ENCODE data around the gene CDC42SE2.

CDC42SE2 gene

GRCh38 chr5:131302506-131302905 lies 38.7 kb downstream of the CDC42SE2 start:
- peaks cover 77% of the 10 kb centered on the region for H3K79me2 ChIP-seq (ENCODE audit: insufficient read depth, low read length)
- TF ChIP-seq EZH2phosphoT487 (IDR thresholded peaks at IDR 0.05; ENCODE audit: borderline replicate concordance) (no peak), CTCF (conservative IDR thresholded peaks at IDR 0.05; ENCODE audit: low read length) (no peak)
- no peak overlapping the region for H2AFZ ChIP-seq (ENCODE audit: low read length)
- no peaks in the 10 kb centered on the region for H3K36me3 ChIP-seq (ENCODE audit: insufficient read depth, low read length)
- H4K20me1 ChIP-seq (ENCODE audit: insufficient read depth, low read length, poor library complexity, severe bottlenecking) = peaks cover 37% of the 10 kb centered on the region
- no peak overlapping the region for H3K9ac ChIP-seq (ENCODE audit: low read depth, low read length, poor library complexity, severe bottlenecking)
- H3K27me3 ChIP-seq (ENCODE audit: insufficient read depth, low read length, poor library complexity, severe bottlenecking) = no peaks in the 10 kb centered on the region
- H3K9me3 ChIP-seq (ENCODE audit: insufficient read depth, low read depth, low read length) = no peaks in the 10 kb centered on the region
- H3F3A ChIP-seq (ENCODE audit: low read depth) = no peaks in the 10 kb centered on the region
- no peak overlapping the region for H3K4me2 ChIP-seq (ENCODE audit: low read depth, low read length, poor library complexity, severe bottlenecking)
- no peak overlapping the region for H3K4me3 ChIP-seq (ENCODE audit: low read length, poor library complexity, severe bottlenecking)
- H3K4me1 ChIP-seq (ENCODE audit: insufficient read depth, low read length, poor library complexity, severe bottlenecking) = no peaks in the 10 kb centered on the region
- no peaks in the 10 kb centered on the region for H3K9me2 ChIP-seq (replicated peaks; ENCODE audit: low read depth, low read length)

GRCh38 chr5:131303537-131303936 lies 39.7 kb downstream of the CDC42SE2 start:
- peaks cover 68% of the 10 kb centered on the region for H3K79me2 ChIP-seq (ENCODE audit: insufficient read depth, low read length)
- no peak overlapping the region for H3K9ac ChIP-seq (ENCODE audit: low read depth, low read length, poor library complexity, severe bottlenecking)
- no peaks in the 10 kb centered on the region for H3K4me1 ChIP-seq (ENCODE audit: insufficient read depth, low read length, poor library complexity, severe bottlenecking)
- no peaks in the 10 kb centered on the region for H3K9me2 ChIP-seq (replicated peaks; ENCODE audit: low read depth, low read length)
- no peak overlapping the region for H3K4me2 ChIP-seq (ENCODE audit: low read depth, low read length, poor library complexity, severe bottlenecking)
- no peaks in the 10 kb centered on the region for H3K27me3 ChIP-seq (ENCODE audit: insufficient read depth, low read length, poor library complexity, severe bottlenecking)
- H3F3A ChIP-seq (ENCODE audit: low read depth) = no peaks in the 10 kb centered on the region
- H3K4me3 ChIP-seq (ENCODE audit: low read length, poor library complexity, severe bottlenecking) = no peak overlapping the region
- TF ChIP-seq CTCF (conservative IDR thresholded peaks at IDR 0.05; ENCODE audit: low read length) (no peak), EZH2phosphoT487 (IDR thresholded peaks at IDR 0.05; ENCODE audit: borderline replicate concordance) (no peak)
- no peak overlapping the region for H2AFZ ChIP-seq (ENCODE audit: low read length)
- peaks cover 37% of the 10 kb centered on the region for H4K20me1 ChIP-seq (ENCODE audit: insufficient read depth, low read length, poor library complexity, severe bottlenecking)
- H3K9me3 ChIP-seq (ENCODE audit: insufficient read depth, low read depth, low read length) = no peaks in the 10 kb centered on the region
- no peaks in the 10 kb centered on the region for H3K36me3 ChIP-seq (ENCODE audit: insufficient read depth, low read length)

GRCh38 chr5:131304414-131304813 lies 40.6 kb downstream of the CDC42SE2 start:
- Histone ChIP-seq H3F3A (ENCODE audit: low read depth) (no peaks in the 10 kb centered on the region), H3K9me2 (replicated peaks; ENCODE audit: low read depth, low read length) (no peaks in the 10 kb centered on the region), H4K20me1 (ENCODE audit: insufficient read depth, low read length, poor library complexity, severe bottlenecking) (peaks cover 31% of the 10 kb centered on the region), H3K9ac (ENCODE audit: low read depth, low read length, poor library complexity, severe bottlenecking) (no peak overlapping the region), H3K27me3 (ENCODE audit: insufficient read depth, low read length, poor library complexity, severe bottlenecking) (no peaks in the 10 kb centered on the region), H3K4me1 (ENCODE audit: insufficient read depth, low read length, poor library complexity, severe bottlenecking) (no peaks in the 10 kb centered on the region), H3K36me3 (ENCODE audit: insufficient read depth, low read length) (no peaks in the 10 kb centered on the region), H2AFZ (ENCODE audit: low read length) (no peak overlapping the region), H3K9me3 (ENCODE audit: insufficient read depth, low read depth, low read length) (no peaks in the 10 kb centered on the region), H3K79me2 (ENCODE audit: insufficient read depth, low read length) (peaks cover 60% of the 10 kb centered on the region), H3K4me3 (ENCODE audit: low read length, poor library complexity, severe bottlenecking) (no peak overlapping the region), H3K4me2 (ENCODE audit: low read depth, low read length, poor library complexity, severe bottlenecking) (no peak overlapping the region)
- TF ChIP-seq CTCF (conservative IDR thresholded peaks at IDR 0.05; ENCODE audit: low read length) (no peak), EZH2phosphoT487 (IDR thresholded peaks at IDR 0.05; ENCODE audit: borderline replicate concordance) (no peak)

Data from Loucy (cell line).